Eye (tissue), 1 donor: ENCODE measurements around the gene RTP5.

Experiments
- DNase-seq: peaks from one replicate; pipeline ENCODE4 v3.0.0-alpha.2; 2015

The RTP5 gene

DNA sequence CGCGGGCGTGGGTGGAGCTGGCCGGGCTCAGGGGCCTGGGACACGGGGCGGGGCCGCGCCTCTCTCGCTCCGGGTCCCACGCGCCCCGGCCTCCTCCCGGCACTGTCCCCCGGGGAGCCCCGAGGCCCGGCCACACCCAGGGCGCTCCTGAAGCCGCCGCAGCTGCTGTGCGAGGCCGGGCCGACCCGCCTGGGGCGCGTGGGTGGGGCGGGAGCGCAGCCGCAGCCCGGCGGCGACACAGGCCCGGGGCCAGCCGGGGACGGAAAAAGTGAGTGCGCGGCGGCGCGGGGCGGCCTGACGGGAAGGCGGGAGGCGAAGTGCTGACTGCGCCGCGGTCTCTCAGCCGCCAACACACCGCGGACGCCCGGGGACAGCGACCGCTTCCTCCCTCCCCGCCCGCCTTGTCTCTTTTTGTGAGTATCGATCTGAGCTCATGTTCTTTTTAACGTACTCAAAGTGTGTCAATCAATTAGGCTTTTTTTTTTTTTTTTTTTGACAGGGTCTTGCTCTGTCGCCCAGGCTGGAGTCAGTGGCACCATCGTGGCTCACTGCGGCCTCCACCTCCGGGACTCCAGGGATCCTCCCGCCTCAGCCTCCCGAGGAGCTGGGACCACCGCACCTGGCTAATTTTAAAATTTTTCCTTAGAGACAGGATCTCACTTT is 25.3 kb upstream of the RTP5 start:
- DNase-seq = peak; percentile 79

DNA sequence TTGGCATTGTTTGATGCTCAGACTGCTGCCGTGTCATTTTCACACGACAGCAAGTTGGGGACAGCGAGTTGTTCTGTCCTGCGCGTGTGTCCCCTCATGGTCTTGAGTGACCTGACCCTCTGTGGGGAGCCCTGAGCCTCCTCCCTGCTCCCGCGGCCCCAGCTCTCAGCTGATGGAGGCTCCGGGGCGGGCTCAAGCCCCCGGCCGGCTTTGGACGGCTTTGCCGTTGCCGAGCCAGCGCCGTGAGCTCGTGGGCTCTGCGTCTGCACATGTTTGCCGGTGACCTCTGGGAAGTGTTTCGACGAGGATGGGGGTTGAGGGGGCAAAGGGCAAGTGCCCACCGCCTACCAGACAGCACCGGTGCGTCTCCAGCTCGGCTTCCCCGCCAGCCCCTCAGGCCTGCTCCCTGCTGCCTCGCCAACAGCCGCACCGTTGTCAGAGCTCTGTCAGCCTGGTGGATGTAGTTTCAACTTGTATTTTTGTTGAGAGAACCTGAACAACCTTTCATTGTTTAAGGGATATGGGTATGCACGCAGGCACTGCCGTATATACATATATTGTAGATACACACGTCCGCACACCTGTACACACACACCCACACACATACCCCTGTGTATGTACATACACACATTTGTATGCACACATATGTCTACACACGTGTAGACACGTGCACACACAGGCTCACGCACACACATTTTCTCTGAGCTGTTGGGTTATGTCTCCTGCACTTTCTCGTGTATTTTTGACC is 24.5 kb upstream of the RTP5 start:
- DNase-seq = no peak

DNA sequence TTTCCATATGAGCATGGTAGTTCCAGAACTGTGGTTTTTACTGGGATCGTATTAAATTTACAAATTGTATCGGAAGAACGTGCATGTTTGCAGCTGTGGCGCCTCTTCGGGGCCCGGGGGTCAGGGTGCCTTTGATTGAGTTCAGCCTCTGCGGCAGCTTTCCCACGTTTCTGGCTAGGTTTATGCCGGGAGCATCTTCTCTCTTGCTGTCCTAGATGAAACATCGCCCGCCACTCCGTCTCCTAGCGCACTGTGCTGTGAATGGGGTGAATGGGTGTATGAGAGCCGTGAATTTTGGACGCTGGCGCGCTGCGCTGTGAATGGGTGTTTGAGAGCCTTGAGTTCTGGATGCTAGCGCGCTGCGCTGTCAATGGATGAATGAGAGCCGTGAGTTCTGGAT is 23.1 kb upstream of the RTP5 start:
- no peak for DNase-seq

DNA sequence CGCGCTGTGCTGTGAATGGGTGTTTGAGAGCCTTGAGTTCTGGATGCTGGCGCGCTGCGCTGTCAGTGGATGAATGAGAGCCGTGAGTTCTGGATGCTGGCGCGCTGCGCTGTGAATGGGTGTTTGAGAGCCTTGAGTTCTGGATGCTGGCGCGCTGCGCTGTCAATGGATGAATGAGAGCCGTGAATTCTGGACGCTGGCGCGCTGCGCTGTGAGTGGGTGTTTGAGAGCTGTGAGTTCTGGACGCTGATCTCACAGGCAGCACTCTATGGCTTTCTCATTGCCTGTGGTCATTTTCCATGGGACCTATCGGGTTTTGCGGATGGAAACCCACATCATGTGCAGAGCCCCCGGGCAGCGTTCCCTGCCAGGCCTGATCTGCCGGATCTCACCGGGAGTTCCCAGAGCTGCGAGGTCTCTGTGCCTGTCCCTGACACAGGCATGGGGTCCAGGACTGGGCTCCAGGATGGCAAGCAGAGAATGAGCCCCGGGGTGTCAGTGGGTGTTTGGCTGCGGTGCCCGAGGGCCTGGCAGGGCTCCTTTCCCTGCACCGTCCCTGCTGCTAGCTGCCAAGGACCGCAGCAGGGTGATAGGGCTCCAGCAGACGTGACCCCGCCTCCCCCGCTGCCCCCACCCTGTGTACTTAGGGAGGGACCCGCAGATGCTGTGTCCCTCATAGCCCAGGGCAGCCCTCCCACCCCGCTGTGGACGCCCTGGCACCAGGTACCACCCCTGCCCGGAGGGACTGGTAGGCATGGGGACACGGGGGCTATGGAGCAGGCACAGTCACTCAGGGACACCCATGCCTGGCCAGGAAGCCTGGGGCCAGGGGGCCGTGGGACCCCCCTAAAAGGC is 20.5 kb upstream of the RTP5 start:
- DNase-seq = no peak

DNA sequence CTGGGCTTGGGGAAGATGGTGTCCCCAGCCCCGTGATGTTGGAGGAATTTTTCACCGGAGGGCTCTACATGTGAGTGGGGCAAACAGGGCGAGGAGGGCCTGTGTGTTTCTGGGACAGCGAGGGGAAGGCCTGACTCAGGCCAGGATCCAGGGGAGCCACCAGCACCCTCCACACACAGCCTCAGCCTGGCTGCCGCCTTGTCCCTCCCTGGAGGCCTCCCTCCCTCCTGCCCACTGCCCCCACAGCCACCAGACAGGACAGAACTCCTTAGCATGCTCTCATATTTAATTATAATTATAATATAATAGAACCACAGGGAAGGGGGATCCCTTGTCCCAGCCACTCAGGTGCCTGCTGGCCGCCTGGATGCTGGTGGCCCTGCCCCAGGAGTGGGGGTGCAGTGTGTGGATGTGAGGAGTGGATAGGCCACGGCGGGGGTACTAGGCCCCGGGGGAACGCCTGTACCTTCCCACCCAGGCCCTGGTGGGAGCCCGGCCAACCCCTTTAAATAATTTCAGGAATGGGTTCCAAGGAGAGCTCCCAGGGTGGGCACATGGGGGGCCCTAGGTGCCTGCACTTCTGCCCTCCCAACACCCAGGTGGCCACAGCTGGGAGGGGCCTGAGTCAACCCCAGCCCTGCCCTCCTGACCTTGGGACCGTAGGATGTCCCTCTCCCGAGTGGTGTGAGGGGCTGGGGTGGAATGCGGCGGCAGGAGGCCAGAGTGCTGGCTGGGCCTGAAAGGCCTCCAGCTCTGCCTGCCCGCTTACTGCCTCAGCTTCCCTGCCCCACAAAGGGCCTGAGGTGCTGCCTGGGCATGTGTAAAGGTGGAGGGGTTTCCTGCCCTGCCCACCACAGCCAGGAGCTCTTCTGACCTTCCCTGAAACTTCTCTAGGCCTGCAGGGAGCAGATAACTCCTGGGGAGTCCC is 19.6 kb upstream of the RTP5 start:
- DNase-seq = no peak

DNA sequence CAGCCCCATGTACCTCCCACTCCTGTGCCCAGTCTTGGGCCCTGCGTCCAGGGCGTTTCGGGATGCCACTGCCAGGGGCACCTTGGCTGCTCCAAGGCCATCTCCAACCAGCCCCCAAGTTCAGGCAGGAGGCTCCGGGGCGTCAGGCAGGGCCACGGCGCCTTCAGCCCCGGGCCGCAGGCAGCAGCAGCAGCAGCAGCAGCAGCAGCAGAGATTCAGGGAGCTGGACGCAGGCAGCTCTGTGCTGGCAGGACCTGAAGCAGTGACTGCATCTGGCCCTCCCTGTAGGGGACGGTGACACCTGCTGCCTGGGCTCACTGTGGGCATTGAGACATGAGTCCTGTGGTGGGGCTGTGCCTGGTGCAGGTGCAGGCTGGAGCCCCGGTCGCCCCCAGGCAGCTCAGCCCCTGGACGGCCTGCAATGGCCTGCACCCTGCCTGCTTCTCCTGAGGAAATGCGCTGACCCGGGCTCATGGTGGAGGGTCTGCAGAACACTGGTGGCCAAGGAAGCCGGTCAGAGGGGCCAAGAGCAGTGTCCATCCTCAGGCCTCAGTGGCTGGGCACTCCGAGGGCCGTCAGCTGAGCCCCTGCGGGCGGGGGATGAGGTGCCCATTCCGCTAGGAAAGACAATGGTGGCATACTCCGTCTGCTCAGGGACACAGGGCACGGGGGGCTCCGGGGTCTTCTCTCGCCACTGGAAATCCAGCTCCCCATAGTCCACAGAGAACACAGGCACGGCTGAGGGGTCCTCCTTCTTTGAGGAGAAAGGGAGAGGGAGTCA is 18.8 kb upstream of the RTP5 start:
- no peak for DNase-seq

DNA sequence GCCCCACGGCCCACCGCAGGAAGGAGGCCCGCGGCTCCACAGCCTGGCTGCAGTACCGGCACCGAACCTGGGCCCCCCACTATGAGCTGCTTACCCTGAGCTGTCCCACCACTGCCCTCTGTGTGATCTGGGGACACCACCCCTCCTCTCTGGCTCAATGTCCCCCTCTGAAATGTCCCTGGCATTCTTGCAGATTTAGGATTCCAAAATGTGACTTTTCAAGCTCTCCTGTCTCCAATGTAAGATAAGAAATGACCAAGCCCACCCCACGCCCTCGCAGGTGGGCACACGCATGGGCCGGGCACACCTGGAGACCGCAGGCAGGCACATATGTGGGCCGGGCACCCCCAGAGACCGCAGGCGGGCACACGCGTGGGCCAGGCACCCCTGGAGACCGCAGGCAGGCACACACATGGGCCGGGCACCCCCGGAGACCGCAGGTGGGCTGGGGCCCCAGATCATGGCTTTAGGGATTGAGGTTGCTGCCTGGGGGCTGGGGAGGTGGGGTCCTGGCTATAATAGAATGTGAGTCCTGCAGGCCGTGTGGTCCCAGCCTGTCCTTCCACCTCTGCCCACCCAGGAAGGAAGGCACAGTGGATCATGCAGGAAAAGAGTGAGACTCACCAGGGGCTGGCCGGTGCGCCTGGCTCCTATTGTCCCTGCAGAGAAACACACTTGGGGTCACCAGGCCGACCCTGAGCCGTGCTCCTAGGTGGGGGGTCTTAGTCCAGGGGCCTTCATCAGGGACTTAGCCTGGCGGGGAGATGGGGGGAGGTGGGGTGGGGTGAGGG is 18.0 kb upstream of the RTP5 start:
- DNase-seq = no peak

DNA sequence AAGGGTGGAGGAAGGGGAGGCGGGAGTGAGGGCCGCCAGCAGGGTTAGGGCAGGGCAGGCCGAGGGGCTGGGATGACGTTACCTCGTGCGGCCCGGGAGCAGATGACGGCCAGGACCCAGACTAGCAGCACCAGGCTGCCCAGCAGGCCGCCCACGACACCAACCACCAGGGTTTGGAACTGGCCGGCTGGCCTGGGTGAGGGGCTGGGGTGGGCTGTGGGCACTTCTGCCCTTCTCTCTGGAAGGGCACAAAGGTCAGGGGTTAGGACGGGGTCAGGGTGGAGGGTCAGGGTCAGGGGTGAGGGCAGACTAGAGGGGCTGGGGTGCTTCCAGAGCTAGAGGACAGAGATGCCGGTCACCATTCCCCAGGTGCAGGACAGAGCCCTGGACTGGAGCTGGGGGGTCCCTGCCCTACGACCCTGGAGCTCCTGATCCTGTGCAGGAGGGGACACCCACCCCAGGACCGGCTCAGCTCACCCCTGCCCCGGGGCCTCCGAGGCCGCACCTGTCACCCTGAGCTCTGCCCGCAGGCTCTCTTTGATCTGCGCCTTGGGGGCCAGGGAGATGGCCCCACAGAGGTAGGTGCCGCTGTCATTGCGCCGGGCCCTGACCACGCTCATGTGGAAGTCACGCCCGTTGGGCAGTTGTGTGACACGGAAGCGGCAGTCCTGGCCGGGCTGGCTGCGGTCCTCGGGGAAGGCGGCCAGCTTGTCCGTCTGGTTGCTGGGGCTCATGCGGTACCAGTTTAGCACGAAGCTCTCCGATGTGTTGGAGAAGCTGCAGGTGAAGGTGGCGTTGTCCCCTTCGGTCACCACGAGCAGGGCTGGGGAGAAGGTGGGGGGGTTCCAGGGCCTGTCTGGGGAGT is 17.2 kb upstream of the RTP5 start:
- no peak for DNase-seq

DNA sequence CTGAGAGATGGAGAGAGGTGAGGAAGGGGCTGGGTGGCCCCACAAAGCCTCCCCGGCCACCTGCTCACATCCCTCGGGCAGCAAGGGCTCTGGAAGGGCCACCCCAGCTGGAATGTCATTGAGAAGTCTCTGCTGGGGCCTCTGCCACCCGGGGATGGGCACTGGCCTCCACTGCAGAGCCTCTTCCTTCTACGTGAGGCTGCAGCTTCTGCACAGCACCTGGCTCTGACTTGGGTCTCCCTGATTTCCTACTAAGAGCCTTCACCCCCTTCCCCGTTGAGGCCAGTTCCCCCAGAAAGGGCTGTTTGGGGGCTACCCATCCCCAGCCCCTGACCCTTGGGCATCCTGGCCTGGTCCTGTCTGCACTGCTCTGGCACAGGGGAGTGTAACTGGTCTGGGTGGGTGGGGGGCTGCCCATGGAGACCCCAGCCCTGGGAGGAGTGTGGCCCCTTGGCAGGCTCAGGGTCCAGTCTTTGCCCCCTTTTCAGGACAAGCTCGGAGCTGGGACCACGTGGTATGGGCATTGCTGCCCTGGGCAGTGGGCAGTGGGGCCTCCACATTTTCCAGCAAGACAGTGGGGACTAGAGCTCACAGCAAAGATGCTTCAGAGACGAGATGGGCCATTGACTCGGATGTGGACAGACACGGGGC is 16.4 kb upstream of the RTP5 start:
- DNase-seq = no peak

DNA sequence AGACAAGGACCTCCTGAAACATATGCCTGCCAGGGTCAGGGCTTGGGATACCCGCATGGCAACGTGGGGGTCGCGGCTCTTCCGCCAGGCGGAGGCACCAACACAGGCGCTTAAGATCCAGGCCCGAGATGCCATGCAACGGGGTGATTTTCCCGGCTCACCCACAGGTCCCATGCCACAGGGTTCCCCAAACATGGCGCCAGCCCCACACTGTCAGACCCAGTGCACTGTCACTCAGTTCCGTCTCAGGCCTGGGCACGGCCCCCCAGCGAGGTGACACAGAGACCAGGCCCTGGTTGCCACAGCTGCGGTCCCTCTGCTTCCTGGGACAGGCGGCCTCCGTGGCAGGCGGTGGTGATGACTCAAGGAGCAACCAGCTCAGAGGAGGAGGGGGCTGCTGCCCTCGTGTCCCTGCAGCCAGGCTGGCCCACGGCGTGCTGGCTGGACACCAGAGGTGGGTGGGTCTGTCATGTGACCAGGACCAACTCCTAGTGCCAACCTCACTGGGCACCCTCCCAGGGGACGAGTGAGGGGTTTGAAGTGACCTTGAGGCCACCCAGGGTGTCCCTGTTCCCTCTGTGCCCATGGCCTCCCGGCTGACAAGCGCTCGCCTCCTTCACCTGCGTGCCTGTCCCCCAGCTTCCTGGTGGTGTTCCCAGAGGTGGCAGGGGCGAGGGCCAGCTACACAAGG is 15.7 kb upstream of the RTP5 start:
- no peak for DNase-seq

DNA sequence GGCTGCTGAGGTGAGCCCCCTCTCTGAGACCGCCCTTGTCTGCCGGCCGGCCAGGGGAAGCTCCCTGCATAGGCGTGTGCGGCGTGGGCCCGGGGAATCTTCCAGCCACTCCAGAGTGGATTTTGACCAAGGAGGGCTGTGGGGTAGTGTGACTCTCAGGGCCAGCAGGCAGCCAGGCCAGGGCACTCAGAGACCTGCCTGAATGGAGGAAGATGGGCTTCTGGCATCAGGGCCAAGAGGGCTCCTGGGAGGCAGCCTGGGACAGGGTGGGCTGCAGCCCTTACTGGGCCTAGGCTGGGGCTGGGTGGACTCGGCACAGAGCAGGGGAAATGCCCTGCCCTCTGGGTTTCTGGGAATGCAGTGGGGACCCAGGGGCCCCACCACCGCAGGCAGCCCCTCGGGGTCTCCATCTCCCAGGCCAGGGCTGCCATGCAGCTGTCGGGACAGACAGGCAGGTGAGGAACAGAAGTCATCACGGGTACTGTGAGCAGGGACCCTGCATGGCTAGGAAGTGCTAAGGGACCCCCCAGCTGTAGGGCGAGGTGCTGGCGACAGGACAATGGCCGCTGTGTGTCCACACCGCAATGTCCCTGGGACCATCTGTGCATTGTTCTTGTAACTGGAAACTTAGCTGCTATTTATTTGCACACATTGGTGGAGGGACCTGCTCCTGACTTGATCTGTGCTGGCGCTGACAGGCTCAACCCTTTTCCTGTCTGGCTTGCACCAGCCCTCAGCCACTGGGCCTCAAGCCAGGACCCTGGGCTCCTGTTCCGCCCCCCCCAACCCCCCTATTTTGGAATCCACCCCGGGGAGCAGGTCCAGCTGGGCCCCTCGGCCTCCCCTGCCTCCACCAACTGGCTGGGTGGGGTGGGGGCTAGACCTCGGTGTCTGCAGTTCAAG is 14.9 kb upstream of the RTP5 start:
- no peak for DNase-seq

DNA sequence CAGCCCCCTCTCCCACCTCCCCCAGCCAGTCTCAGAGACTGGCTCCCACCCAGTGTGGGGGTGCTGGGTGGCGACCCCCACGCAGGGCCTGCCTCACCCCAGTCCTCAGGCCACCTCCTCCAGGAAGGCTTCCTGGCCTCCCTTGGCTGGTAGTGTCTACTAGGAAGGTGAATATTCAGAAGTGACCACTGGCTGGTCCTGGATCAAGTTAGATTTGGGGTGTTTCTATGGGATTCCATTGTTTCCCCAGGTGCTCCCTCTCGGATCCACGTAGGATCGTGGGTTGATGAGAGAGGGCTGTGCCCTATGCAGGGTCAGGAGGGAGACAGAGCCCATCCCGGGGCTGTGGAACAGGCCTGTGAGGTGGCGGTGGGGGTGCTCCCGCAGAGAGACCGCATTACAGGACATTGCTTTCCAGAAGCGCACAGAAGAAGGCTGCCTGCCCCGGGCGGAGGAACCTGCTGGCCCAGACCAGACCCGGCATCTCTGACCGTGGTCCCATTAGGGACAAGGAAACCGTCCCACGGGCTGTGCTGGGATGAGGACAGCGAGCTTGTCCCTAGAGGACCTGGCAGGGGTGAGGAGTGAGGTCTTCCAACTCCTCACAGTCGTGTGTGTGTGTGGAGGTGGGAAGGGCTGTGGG is 14.2 kb upstream of the RTP5 start:
- no peak for DNase-seq

DNA sequence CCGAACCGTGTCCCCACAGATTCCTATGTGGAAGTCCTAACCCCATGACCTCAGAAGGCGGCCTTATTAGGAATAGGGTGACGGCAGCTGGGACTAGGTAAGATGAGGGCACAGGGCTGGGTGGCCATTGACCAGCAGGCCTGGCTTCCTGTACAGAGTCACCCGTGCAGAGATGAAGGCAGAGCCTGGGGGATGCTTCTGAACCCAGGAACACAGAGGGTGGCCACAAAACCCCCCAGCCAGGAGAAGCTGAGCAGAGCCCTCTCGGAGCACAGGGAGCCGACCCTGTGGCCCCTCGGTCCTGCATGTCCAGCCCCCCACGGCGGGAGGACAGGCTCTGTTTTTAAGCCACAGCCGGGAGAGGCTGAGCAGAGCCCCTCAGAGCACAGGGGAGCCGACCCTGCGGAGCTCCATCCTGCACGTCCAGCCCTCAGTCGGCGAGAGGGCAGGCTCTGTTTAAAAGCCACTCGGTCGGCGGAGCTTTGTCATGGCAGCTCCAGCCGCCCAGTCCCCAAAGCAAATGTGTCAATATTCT is 13.6 kb upstream of the RTP5 start:
- DNase-seq = no peak

DNA sequence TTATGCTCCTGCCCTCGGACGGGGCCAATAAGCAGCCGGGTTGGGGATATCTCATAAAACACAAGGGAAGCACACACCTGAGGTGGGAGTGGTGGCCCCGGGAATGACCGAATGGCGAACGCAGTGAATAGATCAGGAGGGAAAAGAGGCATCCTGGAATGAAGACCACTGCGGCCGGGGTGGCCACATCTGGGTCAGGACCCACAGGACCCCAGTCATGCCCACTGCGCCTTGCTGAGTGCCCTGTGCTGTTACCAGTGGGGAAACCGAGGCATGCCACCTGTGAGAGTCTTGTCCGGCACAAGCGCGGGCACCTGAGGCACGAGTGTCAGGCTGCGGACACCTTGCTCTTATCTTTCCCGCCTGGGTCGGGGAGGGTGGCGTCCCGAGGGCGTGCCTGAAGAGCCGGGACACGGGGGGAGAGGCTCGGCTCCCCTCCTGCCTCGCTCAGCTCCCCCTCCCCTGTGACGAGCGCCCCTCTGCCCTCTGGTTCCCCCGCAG is 12.4 kb upstream of the RTP5 start:
- DNase-seq = no peak

DNA sequence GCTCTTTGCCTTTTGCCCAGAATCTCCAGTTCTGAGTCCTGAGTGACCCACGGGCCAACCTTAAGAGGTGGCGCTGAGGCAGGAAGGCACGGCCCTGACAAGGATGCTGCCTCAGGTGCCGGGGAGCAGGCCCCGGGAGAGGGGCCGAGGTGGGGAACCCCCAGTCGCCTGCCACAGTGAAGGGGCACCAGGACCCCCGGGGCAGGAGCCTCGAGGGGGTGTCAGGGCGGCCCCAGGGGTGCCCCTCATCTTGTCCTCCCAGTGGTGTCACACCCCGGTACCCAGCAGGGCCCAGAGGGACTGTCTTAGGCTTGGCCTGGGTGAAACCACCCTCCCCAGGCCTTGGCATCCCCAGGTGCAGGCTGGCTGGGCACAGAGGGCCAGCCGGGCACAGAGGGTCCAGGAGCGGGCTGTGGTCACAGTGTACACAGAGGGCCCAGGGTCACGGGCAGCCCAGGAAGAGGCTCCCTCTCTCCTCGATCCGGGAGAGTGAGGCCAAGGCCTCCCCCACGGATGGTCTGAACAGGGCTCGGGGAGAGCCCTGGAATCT is 11.9 kb upstream of the RTP5 start:
- DNase-seq = no peak
